HG02938 (cell line): ENCODE data around the gene KRTAP2-3.
"Not testable (repeated sequence)": the region's sequence is repeated elsewhere in the genome, so short reads cannot be mapped to it uniquely, and the experiment has no call there.

Experiments
- ATAC-seq: cut with Tn5 transposase; IDR thresholded peaks from one replicate; pipeline ENCODE4 v1.9.1; 2021; ENCODE audit warnings: mild to moderate bottlenecking, moderate library complexity; ENCODE audit not compliant: unreplicated experiment

KRTAP2-3 gene

GRCh38 chr17:41069031-41069430 lies 9.1 kb upstream of the KRTAP2-3 start:
- ATAC-seq: no peak

GRCh38 chr17:41067281-41067680 lies 7.4 kb upstream of the KRTAP2-3 start:
- ATAC-seq: no peak

GRCh38 chr17:41065829-41066624 lies 6.1 kb upstream of the KRTAP2-3 start, which contains the start of gene KRTAP2-4:
TSS of gene KRTAP2-4 (minus strand) at chr17:41065879. CDS start at chr17:41065845, 34 bp downstream.
- no peak for ATAC-seq

GRCh38 chr17:41065016-41065689 lies 5.2 kb upstream of the KRTAP2-3 start:
- ATAC-seq: not testable (repeated sequence)

- no peak for ATAC-seq
Measured at GRCh38 chr17:41064301-41064700, 4.4 kb upstream of the KRTAP2-3 start.

GRCh38 chr17:41063449-41063848 lies 3.5 kb upstream of the KRTAP2-3 start:
- no peak for ATAC-seq

GRCh38 chr17:41061964-41062363 lies 2.0 kb upstream of the KRTAP2-3 start:
- no peak for ATAC-seq

- ATAC-seq: not testable (repeated sequence)
Measured at GRCh38 chr17:41059276-41060051, 450 bp downstream of the KRTAP2-3 start.

- ATAC-seq: no peak
Measured at GRCh38 chr17:41058741-41059140, 1.2 kb downstream of the KRTAP2-3 start.

- no peak for ATAC-seq
Measured at GRCh38 chr17:41057547-41057946, 2.4 kb downstream of the KRTAP2-3 start.

GRCh38 chr17:41055130-41055529 lies 4.8 kb downstream of the KRTAP2-3 start, which contains the start of gene KRTAP2-2:
TSS of gene KRTAP2-2 (minus strand) at chr17:41055230. CDS start at chr17:41055211, 19 bp downstream.
- not testable (repeated sequence) for ATAC-seq

GRCh38 chr17:41054556-41054955 lies 5.4 kb downstream of the KRTAP2-3 start:
- ATAC-seq: not testable (repeated sequence)

- ATAC-seq: no peak
Measured at GRCh38 chr17:41054025-41054424, 5.9 kb downstream of the KRTAP2-3 start.

- ATAC-seq: no peak
Measured at GRCh38 chr17:41052566-41052965, 7.3 kb downstream of the KRTAP2-3 start.

- ATAC-seq: no peak
Measured at GRCh38 chr17:41049110-41049509, 10.8 kb downstream of the KRTAP2-3 start.

GRCh38 chr17:41048441-41048840 lies 11.5 kb downstream of the KRTAP2-3 start:
- no peak for ATAC-seq

- not testable (repeated sequence) for ATAC-seq
Measured at GRCh38 chr17:41046735-41047465, 13.0 kb downstream of the KRTAP2-3 start, which contains the start of gene KRTAP2-1. TSS of gene KRTAP2-1 (minus strand) at chr17:41047316. CDS start at chr17:41047267, 49 bp downstream.

- no peak for ATAC-seq
Measured at GRCh38 chr17:41042953-41043352, 17.0 kb downstream of the KRTAP2-3 start.

- not testable (repeated sequence) for ATAC-seq
Measured at GRCh38 chr17:41040783-41041571, 18.9 kb downstream of the KRTAP2-3 start, which contains the start of gene KRTAP1-1. TSS of gene KRTAP1-1 (minus strand) at chr17:41041450. CDS start at chr17:41041397, 53 bp downstream.
